Measurements from ENCODE around the gene STAT5B. TPM values are rescaled to one million over a fixed set of nuclear protein-coding genes. Genes with fewer than 3 reads are reported as not detected.

The STAT5B gene
- total and polyA plus RNA-seq, 2 of the 13 experiments (the other 11 are each of a cell fraction or from before 2014, with no cell fraction given), result 21.0 to 42.8 TPM

- TF ChIP-seq KMT2A (CRISPR knock-in tag; IDR thresholded peaks at IDR 0.05) (peak; percentile 40; the same call in 1 of the 2 replicates), ZNF772 (CRISPR knock-in tag; IDR thresholded peaks at IDR 0.05) (peak; percentile 84), MXD1 (CRISPR knock-in tag; IDR thresholded peaks at IDR 0.05) (peak; percentile 89), ZFP1 (CRISPR knock-in tag; IDR thresholded peaks at IDR 0.05) (no peak), ZNF264 (CRISPR knock-in tag; IDR thresholded peaks at IDR 0.05) (0 out of 2 replicates have a peak, but pooled peaks have one; percentile 61), HNRNPL (IDR thresholded peaks at IDR 0.05; ENCODE audit: low read depth, low read length) (peak; percentile 67; the same call in 1 of the 2 replicates), ZNF292 (CRISPR knock-in tag; IDR thresholded peaks at IDR 0.05; ENCODE audit: borderline replicate concordance, low read depth) (peak; percentile 29; the same call in 1 of the 2 replicates), ZNF660 (CRISPR knock-in tag; IDR thresholded peaks at IDR 0.05; ENCODE audit: borderline replicate concordance, low read depth) (no peak), CSRNP1 (CRISPR knock-in tag; IDR thresholded peaks at IDR 0.05) (no peak), ZNF362 (CRISPR knock-in tag; IDR thresholded peaks at IDR 0.05; ENCODE audit: borderline replicate concordance) (no peak), ZNF441 (CRISPR knock-in tag; IDR thresholded peaks at IDR 0.05; ENCODE audit: borderline replicate concordance) (peak; percentile 50; the same call in 1 of the 2 replicates), CC2D1A (CRISPR knock-in tag; IDR thresholded peaks at IDR 0.05) (0 out of 2 replicates have a peak, but pooled peaks have one; percentile 69), ZFP41 (CRISPR knock-in tag; IDR thresholded peaks at IDR 0.05; ENCODE audit: borderline replicate concordance) (peak; percentile 50; the same call in 1 of the 2 replicates), ZNF839 (CRISPR knock-in tag; IDR thresholded peaks at IDR 0.05; ENCODE audit: borderline replicate concordance) (0 out of 2 replicates have a peak, but pooled peaks have one; percentile 49), ZNF724P (CRISPR knock-in tag; IDR thresholded peaks at IDR 0.05; ENCODE audit: borderline replicate concordance) (peak; percentile 86; the same call in 1 of the 2 replicates), EP300 (IDR thresholded peaks at IDR 0.05; ENCODE audit: low read depth in 2 of 2, low read length in 2 of 2) (0 out of 4 replicates have a peak, but pooled peaks of 1 of the 2 experiments have one; percentile 21), EP300 (CRISPR knock-in tag; IDR thresholded peaks at IDR 0.05; ENCODE audit: borderline replicate concordance) (no peak; the same call in 1 of the 2 replicates), NR0B2 (CRISPR knock-in tag; IDR thresholded peaks at IDR 0.05) (peak; percentile 88; the same call in 1 of the 2 replicates), TEF (CRISPR knock-in tag; IDR thresholded peaks at IDR 0.05) (no peak), HIVEP1 (CRISPR knock-in tag; IDR thresholded peaks at IDR 0.05) (peak; percentile 86), KAT2B (IDR thresholded peaks at IDR 0.05; ENCODE audit: borderline replicate concordance, low read depth, low read length) (no peak)
Observed at GRCh38 chr17:42193969-42194899, 82.0 kb downstream of the STAT5B start, which contains the start of gene GHDC (continued).
